Fibroblast of the aortic adventitia (primary cell): ENCODE results near the gene ZNF341. TPM values are rescaled to one million over a fixed set of nuclear protein-coding genes. Genes with fewer than 3 reads are reported as not detected.
A peak's percentile ranks its signal among the peaks of the same experiment; 100 is the strongest.

Experiments
- DNase-seq: peaks from one replicate; pipeline ENCODE4 v3.0.0-alpha.2; 2010; ENCODE audit warnings: low read depth
- H3K4me3 ChIP-seq: 2 replicates; pipeline ENCODE4 v1.5.1; 2011; ENCODE audit warnings: low read depth, mild to moderate bottlenecking, control low read depth, low read length, moderate library complexity
- total RNA-seq: library from RNA; depleted of rRNA; stranded (reverse); fragments of >200 nt; gene quantifications from 2 replicates; pipeline ENCODE4 v1.2.3, GENCODE V29; 2012; ENCODE audit warnings: low replicate concordance
- TF ChIP-seq, protein P1 (sequence below): IDR thresholded peaks from 2 replicates; pipeline ENCODE4 v1.5.1; 2011; ENCODE audit warnings: mild to moderate bottlenecking, low read length, control low read depth, inconsistent platforms; ENCODE audit not compliant: insufficient read depth

ZNF341 gene
- total RNA-seq, 1 donor = 1.5 TPM

DNA sequence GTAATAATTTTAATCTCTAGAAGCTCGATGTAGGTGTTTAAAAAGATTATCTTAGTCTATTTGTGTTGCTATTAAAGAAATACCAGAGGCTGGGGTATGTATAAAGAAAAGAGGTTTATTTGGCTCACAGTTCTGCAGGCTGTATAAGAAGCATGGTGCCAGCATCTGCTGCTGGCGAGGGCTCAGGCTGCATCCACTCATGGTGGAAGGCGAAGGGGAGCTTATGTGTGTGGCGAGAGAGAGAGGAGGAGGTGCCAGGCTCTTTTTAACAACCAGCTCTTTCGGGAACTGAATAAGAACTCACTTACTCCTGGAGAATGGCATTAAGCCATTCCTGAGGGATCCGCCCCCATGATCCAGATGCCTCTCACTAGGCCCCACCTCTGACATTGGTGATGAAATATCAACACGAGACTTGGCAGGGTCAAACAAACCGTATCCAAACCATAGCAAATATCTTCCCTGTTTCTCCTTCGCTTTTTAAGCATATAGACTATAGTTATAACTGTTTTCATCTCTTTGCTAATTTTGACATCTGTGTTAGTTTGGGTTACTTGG is 103.9 kb downstream of the ZNF341 start:
- TF ChIP-seq, protein P1, sequence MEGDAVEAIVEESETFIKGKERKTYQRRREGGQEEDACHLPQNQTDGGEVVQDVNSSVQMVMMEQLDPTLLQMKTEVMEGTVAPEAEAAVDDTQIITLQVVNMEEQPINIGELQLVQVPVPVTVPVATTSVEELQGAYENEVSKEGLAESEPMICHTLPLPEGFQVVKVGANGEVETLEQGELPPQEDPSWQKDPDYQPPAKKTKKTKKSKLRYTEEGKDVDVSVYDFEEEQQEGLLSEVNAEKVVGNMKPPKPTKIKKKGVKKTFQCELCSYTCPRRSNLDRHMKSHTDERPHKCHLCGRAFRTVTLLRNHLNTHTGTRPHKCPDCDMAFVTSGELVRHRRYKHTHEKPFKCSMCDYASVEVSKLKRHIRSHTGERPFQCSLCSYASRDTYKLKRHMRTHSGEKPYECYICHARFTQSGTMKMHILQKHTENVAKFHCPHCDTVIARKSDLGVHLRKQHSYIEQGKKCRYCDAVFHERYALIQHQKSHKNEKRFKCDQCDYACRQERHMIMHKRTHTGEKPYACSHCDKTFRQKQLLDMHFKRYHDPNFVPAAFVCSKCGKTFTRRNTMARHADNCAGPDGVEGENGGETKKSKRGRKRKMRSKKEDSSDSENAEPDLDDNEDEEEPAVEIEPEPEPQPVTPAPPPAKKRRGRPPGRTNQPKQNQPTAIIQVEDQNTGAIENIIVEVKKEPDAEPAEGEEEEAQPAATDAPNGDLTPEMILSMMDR = no peak
- H3K4me3 ChIP-seq = no peak overlapping the region
- DNase-seq = peak; percentile 42

DNA sequence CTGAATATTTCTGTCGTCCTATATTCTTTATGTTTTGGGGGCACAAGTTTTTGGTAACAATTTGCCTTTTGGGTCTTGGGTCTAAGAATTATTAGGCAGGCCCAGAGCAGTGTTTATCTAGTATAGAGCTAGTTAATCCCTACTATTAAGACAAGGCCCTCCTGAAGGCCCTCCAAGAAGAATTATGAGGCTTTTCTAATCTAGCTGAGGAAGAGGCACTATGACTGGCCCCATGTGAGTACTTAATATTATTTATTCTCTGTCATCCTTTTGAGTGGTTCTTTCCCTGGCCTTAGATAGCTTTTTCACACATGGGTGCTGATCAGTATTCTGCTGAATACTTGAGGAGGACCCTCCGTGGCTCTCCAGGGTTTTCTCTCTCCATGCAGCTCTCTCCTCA is 104.5 kb downstream of the ZNF341 start:
- no peak for DNase-seq
- TF ChIP-seq, protein P1 = no peak
- no peak overlapping the region for H3K4me3 ChIP-seq

- no peak for DNase-seq
- TF ChIP-seq, protein P1 = no peak
- H3K4me3 ChIP-seq = no peak overlapping the region
Observed at GRCh38 chr20:33837096-33837830, 105.5 kb downstream of the ZNF341 start.

- H3K4me3 ChIP-seq = no peak overlapping the region
- TF ChIP-seq, protein P1 = no peak
- no peak for DNase-seq
Observed at GRCh38 chr20:33838035-33838864, 106.5 kb downstream of the ZNF341 start.

- TF ChIP-seq, protein P1 = no peak
- H3K4me3 ChIP-seq = no peak overlapping the region
- no peak for DNase-seq
Observed at GRCh38 chr20:33839591-33839990, 107.8 kb downstream of the ZNF341 start.

DNA sequence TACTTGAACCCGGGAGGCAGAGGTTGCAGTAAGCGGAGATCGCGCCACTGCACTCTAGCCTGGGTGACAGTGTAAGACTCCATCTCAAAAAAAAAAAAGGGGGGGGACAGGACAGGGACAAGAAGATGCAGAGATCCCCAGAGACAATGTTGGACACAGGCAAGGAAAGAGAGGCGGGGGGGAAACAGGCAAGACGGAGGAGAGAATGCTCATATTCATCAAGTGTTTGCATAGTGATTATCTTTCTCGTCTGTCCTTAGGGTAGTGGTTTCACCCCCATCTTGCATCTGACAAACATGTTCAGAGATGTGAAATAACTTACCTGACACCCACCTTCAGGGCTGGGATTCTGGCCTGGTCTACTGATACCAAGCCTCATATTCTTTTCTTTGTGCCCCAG is 108.4 kb downstream of the ZNF341 start:
- TF ChIP-seq, protein P1 = no peak
- H3K4me3 ChIP-seq = no peak overlapping the region
- no peak for DNase-seq
